NAMALWA (cell line): ENCODE data around the gene SON.
"Not testable (repeated sequence)": the region's sequence is repeated elsewhere in the genome, so short reads cannot be mapped to it uniquely, and the experiment has no call there.

ENCODE experiments used
- DNase-seq: peaks from one replicate; pipeline ENCODE4 v3.0.0-alpha.2; 2015; ENCODE audit warnings: low spot score

Gene SON

DNA sequence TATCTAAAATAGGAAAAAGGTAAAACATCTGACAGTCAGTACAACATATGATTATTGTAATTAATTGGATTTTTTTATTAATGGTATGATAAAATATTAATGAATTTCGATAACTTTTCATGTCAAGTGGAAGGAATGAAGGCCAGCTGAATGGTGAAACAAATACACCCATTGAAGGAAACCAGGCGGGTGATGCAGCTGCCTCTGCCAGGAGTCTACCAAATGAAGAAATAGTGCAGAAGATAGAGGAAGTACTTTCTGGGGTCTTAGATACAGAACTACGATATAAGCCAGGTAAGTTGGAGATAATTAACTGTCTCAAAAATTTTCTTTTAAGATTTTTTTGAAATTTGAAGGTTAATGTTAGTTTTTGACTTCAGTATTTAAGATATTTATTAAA lies 3.2 kb downstream of the SON start:
- DNase-seq = no peak

DNA sequence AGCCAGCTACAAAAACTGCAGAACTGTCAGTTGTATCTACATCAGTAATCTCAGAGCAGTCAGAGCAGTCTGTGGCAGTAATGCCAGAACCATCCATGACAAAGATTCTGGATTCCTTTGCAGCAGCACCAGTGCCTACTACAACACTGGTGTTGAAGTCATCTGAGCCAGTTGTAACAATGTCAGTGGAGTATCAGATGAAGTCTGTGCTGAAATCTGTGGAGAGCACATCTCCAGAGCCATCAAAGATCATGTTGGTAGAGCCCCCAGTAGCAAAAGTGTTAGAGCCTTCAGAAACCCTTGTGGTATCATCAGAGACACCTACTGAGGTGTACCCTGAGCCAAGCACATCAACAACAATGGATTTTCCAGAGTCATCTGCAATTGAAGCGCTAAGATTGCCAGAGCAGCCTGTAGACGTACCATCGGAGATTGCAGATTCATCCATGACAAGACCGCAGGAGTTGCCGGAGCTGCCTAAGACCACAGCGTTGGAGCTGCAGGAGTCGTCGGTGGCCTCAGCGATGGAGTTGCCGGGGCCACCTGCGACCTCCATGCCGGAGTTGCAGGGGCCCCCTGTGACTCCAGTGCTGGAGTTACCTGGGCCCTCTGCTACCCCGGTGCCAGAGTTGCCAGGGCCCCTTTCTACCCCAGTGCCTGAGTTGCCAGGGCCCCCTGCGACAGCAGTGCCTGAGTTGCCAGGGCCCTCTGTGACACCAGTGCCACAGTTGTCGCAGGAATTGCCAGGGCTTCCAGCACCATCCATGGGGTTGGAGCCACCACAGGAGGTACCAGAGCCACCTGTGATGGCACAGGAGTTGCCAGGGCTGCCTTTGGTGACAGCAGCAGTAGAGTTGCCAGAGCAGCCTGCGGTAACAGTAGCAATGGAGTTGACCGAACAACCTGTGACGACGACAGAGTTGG lies 7.3 kb downstream of the SON start:
- DNase-seq = no peak

DNA sequence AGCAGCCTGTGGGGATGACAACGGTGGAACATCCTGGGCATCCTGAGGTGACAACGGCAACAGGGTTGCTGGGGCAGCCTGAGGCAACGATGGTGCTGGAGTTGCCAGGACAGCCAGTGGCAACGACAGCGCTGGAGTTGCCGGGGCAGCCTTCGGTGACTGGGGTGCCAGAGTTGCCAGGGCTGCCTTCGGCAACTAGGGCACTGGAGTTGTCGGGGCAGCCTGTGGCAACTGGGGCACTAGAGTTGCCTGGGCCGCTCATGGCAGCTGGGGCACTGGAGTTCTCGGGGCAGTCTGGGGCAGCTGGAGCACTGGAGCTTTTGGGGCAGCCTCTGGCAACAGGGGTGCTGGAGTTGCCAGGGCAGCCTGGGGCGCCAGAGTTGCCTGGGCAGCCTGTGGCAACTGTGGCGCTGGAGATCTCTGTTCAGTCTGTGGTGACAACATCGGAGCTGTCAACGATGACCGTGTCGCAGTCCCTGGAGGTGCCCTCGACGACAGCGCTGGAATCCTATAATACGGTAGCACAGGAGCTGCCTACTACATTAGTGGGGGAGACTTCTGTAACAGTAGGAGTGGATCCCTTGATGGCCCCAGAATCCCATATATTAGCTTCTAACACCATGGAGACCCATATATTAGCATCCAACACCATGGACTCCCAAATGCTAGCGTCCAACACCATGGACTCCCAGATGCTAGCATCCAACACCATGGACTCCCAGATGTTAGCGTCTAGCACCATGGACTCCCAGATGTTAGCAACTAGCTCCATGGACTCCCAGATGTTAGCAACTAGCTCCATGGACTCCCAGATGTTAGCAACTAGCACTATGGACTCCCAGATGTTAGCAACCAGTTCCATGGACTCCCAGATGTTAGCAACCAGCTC lies 8.2 kb downstream of the SON start:
- DNase-seq = no peak

DNA sequence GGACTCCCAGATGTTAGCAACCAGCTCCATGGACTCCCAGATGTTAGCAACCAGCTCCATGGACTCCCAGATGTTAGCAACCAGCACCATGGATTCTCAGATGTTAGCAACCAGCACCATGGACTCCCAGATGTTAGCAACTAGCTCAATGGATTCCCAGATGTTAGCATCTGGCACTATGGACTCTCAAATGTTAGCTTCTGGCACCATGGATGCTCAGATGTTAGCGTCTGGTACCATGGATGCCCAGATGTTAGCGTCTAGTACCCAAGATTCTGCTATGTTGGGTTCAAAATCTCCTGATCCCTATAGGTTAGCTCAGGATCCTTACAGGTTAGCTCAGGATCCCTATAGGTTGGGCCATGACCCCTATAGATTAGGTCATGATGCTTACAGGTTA lies 8.8 kb downstream of the SON start:
- DNase-seq = no peak

DNA sequence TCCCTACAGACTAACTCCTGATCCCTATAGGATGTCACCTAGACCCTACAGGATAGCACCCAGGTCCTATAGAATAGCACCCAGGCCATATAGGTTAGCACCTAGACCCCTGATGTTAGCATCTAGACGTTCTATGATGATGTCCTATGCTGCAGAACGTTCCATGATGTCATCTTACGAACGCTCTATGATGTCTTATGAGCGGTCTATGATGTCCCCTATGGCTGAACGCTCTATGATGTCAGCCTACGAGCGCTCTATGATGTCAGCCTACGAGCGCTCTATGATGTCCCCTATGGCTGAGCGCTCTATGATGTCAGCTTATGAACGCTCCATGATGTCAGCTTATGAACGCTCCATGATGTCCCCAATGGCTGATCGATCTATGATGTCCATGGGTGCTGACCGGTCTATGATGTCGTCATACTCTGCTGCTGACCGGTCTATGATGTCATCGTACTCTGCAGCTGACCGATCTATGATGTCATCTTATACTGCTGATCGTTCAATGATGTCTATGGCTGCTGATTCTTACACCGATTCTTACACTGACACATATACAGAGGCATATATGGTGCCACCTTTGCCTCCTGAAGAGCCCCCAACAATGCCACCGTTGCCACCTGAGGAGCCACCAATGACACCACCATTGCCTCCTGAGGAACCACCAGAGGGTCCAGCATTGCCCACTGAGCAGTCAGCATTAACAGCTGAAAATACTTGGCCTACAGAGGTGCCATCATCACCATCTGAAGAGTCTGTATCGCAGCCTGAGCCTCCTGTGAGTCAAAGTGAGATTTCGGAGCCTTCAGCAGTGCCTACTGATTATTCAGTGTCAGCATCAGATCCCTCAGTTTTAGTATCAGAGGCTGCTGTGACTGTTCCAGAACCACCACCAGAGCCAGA lies 9.5 kb downstream of the SON start:
- peak; percentile 33 for DNase-seq

DNA sequence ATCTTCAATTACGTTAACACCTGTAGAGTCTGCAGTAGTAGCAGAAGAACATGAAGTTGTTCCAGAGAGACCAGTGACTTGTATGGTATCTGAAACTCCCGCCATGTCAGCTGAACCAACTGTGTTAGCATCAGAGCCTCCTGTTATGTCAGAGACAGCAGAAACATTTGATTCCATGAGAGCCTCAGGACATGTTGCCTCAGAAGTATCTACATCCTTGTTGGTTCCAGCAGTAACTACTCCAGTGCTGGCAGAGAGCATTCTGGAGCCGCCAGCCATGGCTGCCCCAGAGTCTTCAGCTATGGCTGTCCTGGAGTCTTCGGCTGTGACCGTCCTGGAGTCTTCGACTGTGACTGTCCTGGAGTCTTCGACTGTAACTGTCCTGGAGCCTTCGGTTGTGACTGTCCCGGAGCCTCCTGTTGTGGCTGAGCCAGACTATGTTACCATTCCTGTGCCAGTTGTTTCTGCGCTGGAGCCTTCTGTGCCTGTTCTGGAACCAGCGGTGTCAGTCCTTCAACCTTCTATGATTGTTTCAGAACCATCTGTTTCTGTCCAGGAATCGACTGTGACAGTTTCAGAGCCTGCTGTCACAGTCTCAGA lies 10.3 kb downstream of the SON start:
- DNase-seq = no peak

DNA sequence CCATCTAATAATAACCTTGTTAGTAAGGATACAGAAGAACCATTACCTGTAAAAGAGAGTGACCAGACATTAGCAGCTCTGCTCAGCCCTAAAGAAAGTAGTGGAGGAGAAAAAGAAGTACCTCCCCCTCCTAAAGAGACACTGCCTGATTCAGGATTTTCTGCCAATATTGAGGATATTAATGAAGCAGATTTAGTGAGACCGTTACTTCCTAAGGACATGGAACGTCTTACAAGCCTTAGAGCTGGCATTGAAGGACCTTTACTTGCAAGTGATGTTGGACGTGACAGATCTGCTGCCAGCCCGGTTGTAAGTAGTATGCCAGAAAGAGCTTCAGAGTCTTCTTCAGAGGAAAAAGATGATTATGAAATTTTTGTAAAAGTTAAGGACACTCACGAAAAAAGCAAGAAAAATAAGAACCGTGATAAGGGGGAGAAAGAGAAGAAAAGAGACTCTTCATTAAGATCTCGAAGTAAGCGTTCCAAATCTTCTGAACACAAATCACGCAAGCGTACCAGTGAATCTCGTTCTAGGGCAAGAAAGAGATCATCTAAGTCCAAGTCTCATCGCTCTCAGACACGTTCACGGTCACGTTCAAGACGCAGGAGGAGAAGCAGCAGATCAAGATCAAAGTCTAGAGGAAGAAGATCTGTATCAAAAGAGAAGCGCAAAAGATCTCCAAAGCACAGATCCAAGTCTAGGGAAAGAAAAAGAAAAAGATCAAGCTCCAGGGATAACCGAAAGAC lies 11.6 kb downstream of the SON start:
- no peak for DNase-seq

DNA sequence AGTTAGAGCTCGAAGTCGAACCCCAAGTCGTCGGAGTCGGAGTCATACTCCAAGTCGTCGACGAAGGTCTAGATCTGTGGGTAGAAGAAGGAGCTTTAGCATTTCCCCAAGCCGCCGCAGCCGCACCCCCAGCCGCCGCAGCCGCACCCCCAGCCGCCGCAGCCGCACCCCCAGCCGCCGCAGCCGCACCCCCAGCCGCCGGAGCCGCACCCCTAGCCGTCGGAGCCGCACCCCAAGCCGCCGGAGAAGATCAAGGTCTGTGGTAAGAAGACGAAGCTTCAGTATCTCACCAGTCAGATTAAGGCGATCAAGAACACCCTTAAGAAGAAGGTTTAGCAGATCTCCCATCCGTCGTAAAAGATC lies 12.1 kb downstream of the SON start:
- no peak for DNase-seq

DNA sequence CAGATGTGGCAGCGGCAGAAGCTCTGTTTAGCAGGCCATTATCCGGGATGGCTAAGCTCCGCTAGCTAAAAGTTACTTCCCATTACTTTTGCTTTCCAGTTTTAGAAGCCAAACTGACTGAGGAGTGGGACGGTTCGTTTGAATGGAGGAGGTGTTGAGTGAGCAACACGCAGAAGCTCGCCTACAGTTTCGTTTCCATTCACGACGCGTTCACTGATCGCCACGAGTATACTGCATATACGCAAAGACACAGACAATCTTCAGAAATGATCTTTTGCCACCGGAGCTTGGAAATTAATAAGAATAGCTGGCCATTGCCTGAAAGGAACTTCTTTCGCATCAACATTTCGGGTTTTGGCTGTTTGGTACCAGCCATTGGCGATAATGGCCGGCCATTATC lies 14.6 kb downstream of the SON start:
- no peak for DNase-seq

DNA sequence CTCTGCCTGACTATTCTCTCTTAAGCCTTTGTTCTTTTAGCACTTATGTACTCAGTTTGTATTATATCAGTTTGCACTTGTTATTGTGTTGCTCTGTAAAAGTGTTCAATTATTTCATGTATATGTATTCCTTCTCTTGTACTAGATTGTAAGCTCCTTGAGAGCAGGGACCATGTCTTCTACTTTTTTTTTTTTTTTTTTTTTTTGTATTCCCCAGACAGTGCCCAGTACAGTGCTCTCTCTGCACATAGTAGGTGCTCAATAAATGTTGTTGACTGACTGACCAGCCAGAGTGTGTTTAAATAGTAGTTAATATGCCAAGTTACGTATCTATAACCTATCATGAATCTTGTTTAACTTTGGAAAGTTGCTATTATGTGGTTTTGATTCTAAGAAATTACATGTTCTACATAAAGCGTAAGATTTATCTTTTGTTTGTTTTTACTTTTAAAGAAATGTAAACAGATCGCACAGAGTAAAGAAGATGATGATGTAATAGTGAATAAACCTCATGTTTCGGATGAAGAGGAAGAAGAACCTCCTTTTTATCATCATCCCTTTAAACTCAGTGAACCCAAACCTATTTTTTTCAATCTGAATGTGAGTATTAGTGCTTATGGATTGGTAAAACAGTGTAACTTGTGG lies 16.1 kb downstream of the SON start:
- DNase-seq = no peak

DNA sequence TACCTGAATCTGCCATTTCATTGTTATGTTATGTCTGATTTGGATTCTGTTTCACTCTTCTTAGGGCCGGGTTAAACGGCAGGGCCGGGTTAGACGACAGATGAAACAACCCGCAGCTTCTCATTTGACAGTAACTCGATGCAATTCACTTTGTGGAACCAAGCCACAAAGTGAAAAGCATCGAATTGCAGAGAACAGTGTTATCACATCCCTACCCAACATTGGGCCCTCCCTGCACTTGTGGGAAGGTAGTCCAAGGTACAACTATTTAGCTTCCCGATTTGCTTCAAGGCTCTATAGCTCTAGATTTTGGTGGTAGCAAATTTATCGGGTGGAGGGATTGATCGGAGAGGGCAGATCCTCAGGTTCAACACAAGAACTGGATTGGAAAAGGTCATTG lies 17.0 kb downstream of the SON start:
- DNase-seq = no peak

DNA sequence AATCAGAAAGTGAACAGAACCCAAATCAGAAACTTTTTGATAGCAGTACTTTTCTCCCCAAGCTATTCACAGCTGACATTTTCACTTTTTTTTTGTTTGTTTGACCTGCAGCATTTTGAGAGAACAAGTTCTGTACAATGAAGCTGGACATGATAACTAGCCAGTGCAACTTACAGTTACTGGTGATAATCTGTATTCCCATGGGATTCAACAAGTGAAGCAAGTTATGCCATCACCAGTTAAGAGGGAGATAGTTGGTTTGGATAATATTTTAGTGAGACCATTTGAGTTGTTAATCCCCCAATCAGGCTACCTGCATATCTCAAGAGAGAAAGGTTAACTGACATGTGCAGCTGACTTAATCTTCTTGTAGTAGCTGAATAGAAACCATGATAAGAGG lies 18.1 kb downstream of the SON start:
- DNase-seq = no peak

DNA sequence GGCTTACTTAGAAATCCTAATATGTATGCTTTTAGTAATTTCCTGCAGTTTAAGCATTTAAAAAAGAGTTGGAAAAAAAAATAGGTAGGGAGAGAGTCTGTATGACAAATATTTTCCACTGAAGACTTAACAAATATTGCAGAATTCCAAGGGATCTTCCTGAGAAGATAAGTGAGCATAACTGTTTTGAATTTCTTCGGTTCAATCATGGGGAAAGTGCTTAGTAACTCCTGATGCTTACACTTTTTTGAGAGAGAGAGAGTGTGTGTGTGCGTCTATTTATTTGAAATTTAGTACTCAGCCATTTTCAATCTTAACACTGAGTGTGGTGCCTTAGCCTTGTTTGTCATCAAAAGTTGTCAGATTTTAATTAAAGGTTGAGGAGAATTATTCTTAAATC lies 18.5 kb downstream of the SON start:
- DNase-seq = no peak

DNA sequence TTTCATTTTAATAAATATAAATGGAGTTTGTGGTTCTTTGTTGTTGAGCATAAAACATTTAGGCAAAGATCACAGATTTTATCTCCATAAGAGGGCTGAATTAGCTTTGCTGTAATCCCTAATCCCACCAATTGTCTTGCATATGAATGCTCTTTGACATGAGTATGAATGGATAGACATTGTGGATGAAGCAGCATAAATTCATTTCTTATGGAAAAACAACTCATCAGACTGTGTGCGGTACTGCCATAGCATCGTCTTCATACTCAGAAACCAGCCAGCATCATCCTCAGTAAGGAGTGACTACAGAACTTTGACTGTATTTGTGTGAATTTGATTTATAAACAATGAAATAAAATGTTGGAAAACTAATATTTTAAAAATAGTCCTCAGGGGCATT lies 19.6 kb downstream of the SON start:
- no peak for DNase-seq

DNA sequence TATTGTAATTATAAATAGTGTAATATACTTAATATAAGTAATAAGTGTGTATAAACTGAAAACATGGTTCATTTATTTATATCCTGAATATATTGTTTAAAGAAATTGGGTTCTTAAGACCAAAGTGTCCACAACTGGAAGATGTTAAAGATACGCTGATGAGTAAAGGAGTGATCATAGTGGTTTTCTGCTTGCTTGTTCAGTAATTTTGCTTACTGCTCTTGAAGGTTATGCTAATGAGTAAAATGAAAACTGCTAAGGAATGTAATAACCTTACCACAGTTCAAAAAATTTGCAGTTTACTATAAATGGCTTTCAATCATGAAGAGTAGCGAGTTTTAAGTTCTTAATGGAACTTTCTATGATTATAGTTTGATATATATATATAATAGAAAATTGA lies 23.7 kb downstream of the SON start:
- DNase-seq = no peak

DNA sequence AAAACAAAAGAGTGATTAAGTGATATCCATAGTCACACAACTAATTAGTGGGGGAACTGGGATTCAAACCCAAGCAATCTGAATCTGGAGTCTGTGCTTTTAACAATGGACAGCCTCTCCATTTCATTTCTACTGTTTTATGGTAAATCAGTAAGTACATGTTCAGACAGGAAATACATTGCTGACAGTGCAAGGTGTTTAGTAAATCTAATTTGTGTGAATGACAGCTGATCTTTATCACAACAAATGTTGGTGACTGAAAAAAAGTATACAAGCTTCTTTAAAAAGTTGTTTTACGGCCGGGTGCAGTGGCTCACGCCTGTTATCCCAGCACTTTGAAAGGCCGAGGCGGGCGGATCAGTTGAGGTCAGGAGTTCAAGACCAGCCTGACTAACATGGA lies 25.1 kb downstream of the SON start:
- DNase-seq = no peak

DNA sequence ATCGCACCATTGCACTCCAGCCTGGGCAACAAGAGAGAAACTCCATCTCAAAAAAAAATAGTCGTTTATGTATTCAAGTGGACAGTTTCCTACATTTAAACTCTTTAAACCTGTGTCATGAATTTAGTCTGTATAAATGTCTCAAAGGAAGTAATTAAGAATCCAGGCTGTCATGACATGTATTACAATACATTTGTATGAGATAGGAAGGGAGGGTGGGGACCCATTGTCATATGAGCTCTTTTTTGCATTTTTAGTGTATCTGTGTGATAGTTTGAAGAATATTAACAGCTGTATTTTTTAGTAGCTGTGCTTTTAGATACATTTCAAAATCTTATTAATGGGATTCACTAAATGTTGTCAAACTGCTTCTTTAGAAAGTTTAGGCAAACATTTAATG lies 25.6 kb downstream of the SON start:
- DNase-seq = no peak

DNA sequence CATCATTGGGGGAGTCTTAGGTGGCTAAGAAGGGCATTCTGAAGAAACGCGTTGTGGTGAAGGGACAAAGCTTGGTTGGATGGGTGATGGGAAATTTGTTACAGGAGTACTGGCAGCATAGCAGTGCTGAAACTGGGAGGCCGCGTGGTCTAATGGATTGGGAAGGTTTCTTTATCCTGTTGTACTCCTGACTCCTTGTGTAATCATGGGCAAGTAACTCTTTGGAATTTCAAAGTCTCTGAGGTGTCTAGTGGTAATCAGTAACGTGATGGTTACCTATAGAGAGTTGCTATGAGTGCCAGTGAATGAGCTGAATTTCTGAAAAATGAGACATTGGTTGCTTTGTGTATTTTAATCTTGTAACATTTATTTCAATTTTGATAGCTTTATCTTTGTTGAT lies 27.2 kb downstream of the SON start:
- no peak for DNase-seq

DNA sequence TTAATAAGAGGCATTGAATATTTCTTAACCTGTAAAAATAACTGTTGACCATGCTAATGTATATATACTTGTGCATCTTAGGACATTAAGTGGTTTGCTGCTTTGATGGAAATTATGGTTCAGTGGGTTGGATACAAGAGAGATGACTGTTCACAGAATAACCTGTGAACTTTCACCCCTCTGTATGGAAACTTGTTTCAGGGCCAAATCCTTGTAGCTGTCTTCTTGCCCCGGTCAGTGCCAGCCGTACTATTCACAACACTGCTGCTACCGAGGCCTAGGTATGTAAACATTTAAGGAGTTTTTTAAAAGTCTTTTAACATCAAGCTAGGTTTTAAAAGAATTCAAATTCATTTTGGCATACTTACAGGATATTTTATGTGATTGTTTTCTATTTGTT lies 29.5 kb downstream of the SON start:
- DNase-seq = no peak

DNA sequence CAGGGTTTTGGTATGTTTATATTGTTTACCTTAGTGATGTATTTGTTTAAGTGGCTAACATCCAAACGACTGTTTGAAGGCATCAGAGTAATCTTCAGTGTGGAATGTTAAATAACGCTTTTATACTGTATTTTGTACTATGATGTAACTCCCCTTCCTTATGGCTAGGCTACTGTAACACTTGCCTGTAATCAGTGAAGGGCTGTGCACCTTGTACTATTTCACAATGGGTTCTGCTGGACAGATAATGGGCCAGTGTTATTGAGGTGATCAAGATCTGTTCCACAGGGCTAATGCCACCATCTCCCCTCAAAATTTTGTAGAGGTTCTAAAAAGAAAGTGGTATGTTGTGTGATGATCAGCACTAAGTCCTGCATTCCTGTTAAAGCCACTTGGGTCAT lies 33.9 kb downstream of the SON start:
- not testable (repeated sequence) for DNase-seq

DNA sequence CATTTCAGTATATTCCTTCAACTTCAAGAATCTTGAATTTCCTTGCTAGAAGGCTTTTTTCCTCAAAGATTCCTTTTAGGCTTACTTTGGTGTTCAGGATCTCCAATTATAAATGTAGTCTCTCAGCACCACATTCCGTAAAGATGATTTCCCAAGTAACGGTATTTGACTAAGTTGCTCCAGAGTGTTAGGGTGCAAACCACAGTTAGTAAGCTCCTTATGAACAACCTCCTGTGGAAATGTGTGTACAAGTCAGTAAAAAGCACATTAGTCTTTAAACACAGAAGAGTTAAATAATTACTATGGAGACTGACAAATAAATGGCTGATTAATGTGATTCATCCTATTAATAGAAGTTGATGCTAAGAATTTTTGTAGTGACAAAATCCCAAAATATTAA lies 35.4 kb downstream of the SON start:
- no peak for DNase-seq
